Measurements from ENCODE around the gene OR5D13.

GRCh38 chr11:55732936-55733335 lies 40.3 kb upstream of the OR5D13 start:
- TF ChIP-seq, protein P1, sequence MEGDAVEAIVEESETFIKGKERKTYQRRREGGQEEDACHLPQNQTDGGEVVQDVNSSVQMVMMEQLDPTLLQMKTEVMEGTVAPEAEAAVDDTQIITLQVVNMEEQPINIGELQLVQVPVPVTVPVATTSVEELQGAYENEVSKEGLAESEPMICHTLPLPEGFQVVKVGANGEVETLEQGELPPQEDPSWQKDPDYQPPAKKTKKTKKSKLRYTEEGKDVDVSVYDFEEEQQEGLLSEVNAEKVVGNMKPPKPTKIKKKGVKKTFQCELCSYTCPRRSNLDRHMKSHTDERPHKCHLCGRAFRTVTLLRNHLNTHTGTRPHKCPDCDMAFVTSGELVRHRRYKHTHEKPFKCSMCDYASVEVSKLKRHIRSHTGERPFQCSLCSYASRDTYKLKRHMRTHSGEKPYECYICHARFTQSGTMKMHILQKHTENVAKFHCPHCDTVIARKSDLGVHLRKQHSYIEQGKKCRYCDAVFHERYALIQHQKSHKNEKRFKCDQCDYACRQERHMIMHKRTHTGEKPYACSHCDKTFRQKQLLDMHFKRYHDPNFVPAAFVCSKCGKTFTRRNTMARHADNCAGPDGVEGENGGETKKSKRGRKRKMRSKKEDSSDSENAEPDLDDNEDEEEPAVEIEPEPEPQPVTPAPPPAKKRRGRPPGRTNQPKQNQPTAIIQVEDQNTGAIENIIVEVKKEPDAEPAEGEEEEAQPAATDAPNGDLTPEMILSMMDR (IDR thresholded peaks at IDR 0.05): no peak
- TF ChIP-seq POLR2A (IDR thresholded peaks at IDR 0.05) (no peak), POLR2AphosphoS5 (IDR thresholded peaks at IDR 0.05) (no peak)

All from breast epithelium (tissue), 3 donors.